Liver (tissue), 9 donors: ENCODE data around the gene GPAT3. TPM values are rescaled to one million over a fixed set of nuclear protein-coding genes. Genes with fewer than 3 reads are reported as not detected.

Experiments used
- DNase-seq: peaks from one replicate; pipeline ENCODE4 v3.0.0-alpha.2; 2017; ENCODE audit warnings: low spot score
- H3K27ac ChIP-seq, 2 donors: one replicate each; pipeline ENCODE4 v1.7.0; 2013; ENCODE audit warnings: inconsistent platforms in 2 of 2, low read length in 2 of 2, control low read depth in 1 of 2, low read depth in 1 of 2, mild to moderate bottlenecking in 1 of 2
- H3K27me3 ChIP-seq, 4 donors: one replicate each; pipeline versions ENCODE4 v1.6.1 to v1.7.0; 2013; ENCODE audit warnings: low read length in 3 of 4, inconsistent platforms in 1 of 4, mild to moderate bottlenecking in 1 of 4, moderate library complexity in 1 of 4; ENCODE audit not compliant: control insufficient read depth in 4 of 4, insufficient read depth in 4 of 4
- H3K36me3 ChIP-seq, 4 donors: one replicate each; pipeline versions ENCODE4 v1.6.1 to v1.7.0; 2013; ENCODE audit warnings: low read length in 3 of 4, mild to moderate bottlenecking in 3 of 4, low read depth in 1 of 4, moderate library complexity in 1 of 4; ENCODE audit not compliant: control insufficient read depth in 4 of 4, insufficient read depth in 3 of 4
- H3K4me1 ChIP-seq, 4 donors: one replicate each; pipeline versions ENCODE4 v1.6.1 to v1.7.0; 2013; ENCODE audit warnings: low read length in 3 of 4, mild to moderate bottlenecking in 3 of 4, moderate library complexity in 1 of 4; ENCODE audit not compliant: control insufficient read depth in 4 of 4, insufficient read depth in 4 of 4
- H3K4me3 ChIP-seq, 3 donors: one replicate each; pipeline versions ENCODE4 v1.6.1 to v1.7.0; 2013; ENCODE audit warnings: low read length in 3 of 3, control low read depth in 1 of 3, low read depth in 1 of 3, mild to moderate bottlenecking in 1 of 3
- H3K9ac ChIP-seq, 2 donors: one replicate each; pipeline ENCODE4 v1.7.0; 2013; ENCODE audit warnings: low read length in 2 of 2, mild to moderate bottlenecking in 2 of 2, moderate library complexity in 2 of 2, control low read depth in 1 of 2, low read depth in 1 of 2
- H3K9me3 ChIP-seq, 4 donors: one replicate each; pipeline versions ENCODE4 v1.6.1 to v1.7.0; 2013; ENCODE audit warnings: low read length in 3 of 4; ENCODE audit not compliant: control insufficient read depth in 4 of 4
- EGR1 ChIP-seq, 2 donors: IDR thresholded peaks; 2 replicates each; pipeline ENCODE4 v1.6.1; 2016 to 2018; ENCODE audit warnings: antibody characterized with exemption in 2 of 2, low read depth in 2 of 2
- FOXA1 ChIP-seq: IDR thresholded peaks from 2 replicates; pipeline ENCODE4 v1.6.1; 2016; ENCODE audit warnings: antibody characterized with exemption
- FOXA2 ChIP-seq: IDR thresholded peaks from 2 replicates; pipeline ENCODE4 v1.6.1; 2016; ENCODE audit warnings: antibody characterized with exemption
- GABPA ChIP-seq, 2 donors: IDR thresholded peaks in 1 of 2; conservative IDR thresholded peaks in 1 of 2; 2 replicates each; pipeline ENCODE4 v1.6.1; 2016; ENCODE audit warnings: antibody characterized with exemption in 2 of 2, mild to moderate bottlenecking in 1 of 2, moderate library complexity in 1 of 2
- HNF4A ChIP-seq, 2 donors: conservative IDR thresholded peaks; 2 replicates each; pipeline ENCODE4 v1.6.1; 2016; ENCODE audit warnings: antibody characterized with exemption in 2 of 2, mild to moderate bottlenecking in 2 of 2
- HNF4G ChIP-seq: IDR thresholded peaks from 2 replicates; pipeline ENCODE4 v1.6.1; 2016; ENCODE audit warnings: antibody characterized with exemption
- JUND ChIP-seq, 2 donors: IDR thresholded peaks; 2 replicates each; pipeline ENCODE4 v1.6.1; 2016; ENCODE audit warnings: antibody characterized with exemption in 2 of 2
- NR2F2 ChIP-seq: IDR thresholded peaks from 2 replicates; pipeline ENCODE4 v1.6.1; 2016; ENCODE audit warnings: antibody characterized with exemption
- RAD21 ChIP-seq, 2 donors: IDR thresholded peaks; 2 replicates each; pipeline ENCODE4 v1.6.1; 2016; ENCODE audit warnings: antibody characterized with exemption in 2 of 2, mild to moderate bottlenecking in 2 of 2
- RXRA ChIP-seq, 2 donors: IDR thresholded peaks; 2 replicates each; pipeline ENCODE4 v1.6.1; 2017 to 2018; ENCODE audit warnings: antibody characterized with exemption in 2 of 2, mild to moderate bottlenecking in 1 of 2
- SP1 ChIP-seq: IDR thresholded peaks from 2 replicates; pipeline ENCODE4 v1.6.1; 2018; ENCODE audit warnings: antibody characterized with exemption, mild to moderate bottlenecking
- TAF1 ChIP-seq: conservative IDR thresholded peaks from 2 replicates; pipeline ENCODE4 v1.6.1; 2016; ENCODE audit warnings: antibody characterized with exemption, mild to moderate bottlenecking
- YY1 ChIP-seq: IDR thresholded peaks from 2 replicates; pipeline ENCODE4 v1.6.1; 2016; ENCODE audit warnings: antibody characterized with exemption, mild to moderate bottlenecking
- WGBS: extraction: QIAGEN DNeasy Blood & Tissue Kit; methylation state at CpG from one replicate; pipeline ENCODE4 v1.1.7; 2013; 5-methylcytosine and 5-hydroxymethylcytosine counted together
- polyA plus RNA-seq, 2 donors: library from polyadenylated mRNA; stranded (reverse) in 1 of 2; unstranded in 1 of 2; fragments of 200-250 nt in 1 of 2; fragments of >200 nt in 1 of 2; fragmentation: Nextera tagmentation in 1 of 2; extraction: Ambion mirVana in 1 of 2; gene quantifications; one replicate each; pipeline versions ENCODE4 v1.2.1 to v1.2.3, GENCODE V29; 2013 to 2015
- total RNA-seq, 2 donors: library from RNA; depleted of rRNA; stranded (reverse); fragments of >200 nt; gene quantifications; one replicate each; pipeline ENCODE4 v1.2.3, GENCODE V29; 2014
- TF ChIP-seq, protein P1 (sequence below): fragments of 150-350 bp; IDR thresholded peaks from 2 replicates; pipeline ENCODE4 v1.5.1; 2017; ENCODE audit warnings: improper control_type of control experiment, low read depth, low read length; ENCODE audit not compliant: missing input control
- TF ChIP-seq, protein P2 (sequence below): IDR thresholded peaks from 2 replicates; pipeline ENCODE4 v1.6.1; 2016; ENCODE audit warnings: antibody characterized with exemption
- TF ChIP-seq, protein P3 (sequence below): IDR thresholded peaks from 2 replicates; pipeline ENCODE4 v1.6.1; 2016; ENCODE audit warnings: antibody characterized with exemption
- TF ChIP-seq, protein P4 (sequence below): IDR thresholded peaks from 2 replicates; pipeline ENCODE4 v1.6.1; 2016; ENCODE audit warnings: antibody characterized with exemption
- TF ChIP-seq, protein P5 (sequence below): IDR thresholded peaks from 2 replicates; pipeline ENCODE4 v1.6.1; 2016; ENCODE audit warnings: antibody characterized with exemption, mild to moderate bottlenecking
- donor health status: healthy.
- donor health status: healthy.
- donor health status: healthy.
- donor health status: healthy.
- donor health status: healthy.

GPAT3 gene
- total and polyA plus RNA-seq, 4 donors = 1.8 to 6.2 (median 4.5) TPM

DNA sequence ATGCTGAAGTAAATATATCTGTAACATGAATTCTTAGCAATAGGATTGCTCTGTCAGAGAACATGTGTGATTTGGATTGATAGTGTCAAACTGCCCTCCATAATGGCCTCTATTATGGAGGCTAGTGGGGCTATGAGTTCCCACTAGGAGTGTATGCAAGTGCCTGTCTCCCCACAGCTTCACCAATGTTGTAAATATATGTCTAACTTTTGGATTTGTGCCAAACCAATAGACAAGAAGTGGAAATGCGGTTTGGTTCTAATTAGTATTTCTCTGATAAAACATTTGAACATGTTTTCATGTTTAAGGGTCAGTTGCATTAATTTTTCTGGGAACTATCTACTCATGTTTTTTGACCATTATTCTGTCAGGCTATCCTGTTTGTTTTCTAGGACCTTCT lies 28.1 kb downstream of the GPAT3 start:
- Histone ChIP-seq H3K9ac (no peak overlapping the region), H3K27me3 (no peaks in the 10 kb centered on the region), H3K36me3 (no peaks in the 10 kb centered on the region), H3K27ac (no peak overlapping the region), H3K4me3 (no peak overlapping the region), H3K9me3 (no peaks in the 10 kb centered on the region), H3K4me1 (peaks cover 0 to 5% (median 2%) of the 10 kb centered on the region in 4 donors)
- TF ChIP-seq, protein P1, sequence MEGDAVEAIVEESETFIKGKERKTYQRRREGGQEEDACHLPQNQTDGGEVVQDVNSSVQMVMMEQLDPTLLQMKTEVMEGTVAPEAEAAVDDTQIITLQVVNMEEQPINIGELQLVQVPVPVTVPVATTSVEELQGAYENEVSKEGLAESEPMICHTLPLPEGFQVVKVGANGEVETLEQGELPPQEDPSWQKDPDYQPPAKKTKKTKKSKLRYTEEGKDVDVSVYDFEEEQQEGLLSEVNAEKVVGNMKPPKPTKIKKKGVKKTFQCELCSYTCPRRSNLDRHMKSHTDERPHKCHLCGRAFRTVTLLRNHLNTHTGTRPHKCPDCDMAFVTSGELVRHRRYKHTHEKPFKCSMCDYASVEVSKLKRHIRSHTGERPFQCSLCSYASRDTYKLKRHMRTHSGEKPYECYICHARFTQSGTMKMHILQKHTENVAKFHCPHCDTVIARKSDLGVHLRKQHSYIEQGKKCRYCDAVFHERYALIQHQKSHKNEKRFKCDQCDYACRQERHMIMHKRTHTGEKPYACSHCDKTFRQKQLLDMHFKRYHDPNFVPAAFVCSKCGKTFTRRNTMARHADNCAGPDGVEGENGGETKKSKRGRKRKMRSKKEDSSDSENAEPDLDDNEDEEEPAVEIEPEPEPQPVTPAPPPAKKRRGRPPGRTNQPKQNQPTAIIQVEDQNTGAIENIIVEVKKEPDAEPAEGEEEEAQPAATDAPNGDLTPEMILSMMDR = no peak
- TF ChIP-seq TAF1 = no peak
- TF ChIP-seq FOXA2 = no peak
- TF ChIP-seq, protein P2, sequence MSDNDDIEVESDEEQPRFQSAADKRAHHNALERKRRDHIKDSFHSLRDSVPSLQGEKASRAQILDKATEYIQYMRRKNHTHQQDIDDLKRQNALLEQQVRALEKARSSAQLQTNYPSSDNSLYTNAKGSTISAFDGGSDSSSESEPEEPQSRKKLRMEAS = no peak
- TF ChIP-seq HNF4A (conservative IDR thresholded peaks at IDR 0.05) = no peak
- TF ChIP-seq HNF4G = no peak
- TF ChIP-seq JUND (IDR thresholded peaks at IDR 0.05) = no peak
- TF ChIP-seq SP1 = no peak
- TF ChIP-seq YY1 = no peak
- TF ChIP-seq GABPA (IDR thresholded peaks at IDR 0.05 in 1 of 2, conservative IDR thresholded peaks at IDR 0.05 in 1 of 2) = no peak
- TF ChIP-seq, protein P3, sequence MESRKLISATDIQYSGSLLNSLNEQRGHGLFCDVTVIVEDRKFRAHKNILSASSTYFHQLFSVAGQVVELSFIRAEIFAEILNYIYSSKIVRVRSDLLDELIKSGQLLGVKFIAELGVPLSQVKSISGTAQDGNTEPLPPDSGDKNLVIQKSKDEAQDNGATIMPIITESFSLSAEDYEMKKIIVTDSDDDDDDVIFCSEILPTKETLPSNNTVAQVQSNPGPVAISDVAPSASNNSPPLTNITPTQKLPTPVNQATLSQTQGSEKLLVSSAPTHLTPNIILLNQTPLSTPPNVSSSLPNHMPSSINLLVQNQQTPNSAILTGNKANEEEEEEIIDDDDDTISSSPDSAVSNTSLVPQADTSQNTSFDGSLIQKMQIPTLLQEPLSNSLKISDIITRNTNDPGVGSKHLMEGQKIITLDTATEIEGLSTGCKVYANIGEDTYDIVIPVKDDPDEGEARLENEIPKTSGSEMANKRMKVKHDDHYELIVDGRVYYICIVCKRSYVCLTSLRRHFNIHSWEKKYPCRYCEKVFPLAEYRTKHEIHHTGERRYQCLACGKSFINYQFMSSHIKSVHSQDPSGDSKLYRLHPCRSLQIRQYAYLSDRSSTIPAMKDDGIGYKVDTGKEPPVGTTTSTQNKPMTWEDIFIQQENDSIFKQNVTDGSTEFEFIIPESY = no peak
- no peak for TF ChIP-seq RAD21 (IDR thresholded peaks at IDR 0.05)
- TF ChIP-seq EGR1 (IDR thresholded peaks at IDR 0.05; ENCODE audit: low read depth in 2 of 2) = no peak
- no peak for TF ChIP-seq FOXA1
- TF ChIP-seq RXRA (IDR thresholded peaks at IDR 0.05) = no peak
- no peak for DNase-seq
- WGBS = 76% methylated on average over 1 of the region's 1 CpG

DNA sequence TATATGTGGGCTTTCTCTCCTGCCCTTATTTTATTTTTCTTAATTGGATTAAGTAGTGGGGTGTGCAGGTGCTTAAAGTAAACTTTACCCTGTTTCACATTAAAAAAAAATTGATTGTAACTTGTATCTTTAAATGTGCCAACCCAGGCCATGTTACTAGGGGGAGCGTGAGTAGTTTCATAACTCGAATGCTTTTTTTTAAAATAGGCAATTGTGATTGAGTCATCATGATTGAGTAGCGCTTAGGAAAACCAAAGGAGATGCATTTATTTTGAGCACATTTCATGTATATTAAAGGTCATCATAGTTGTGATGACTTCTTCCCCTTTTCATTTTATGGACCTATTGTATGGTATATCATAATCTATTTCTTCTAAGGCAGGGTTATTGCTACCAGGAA lies 32.2 kb downstream of the GPAT3 start:
- whole genome bisulfite sequencing = 30% methylated on average over 3 of the region's 3 CpGs
- no peak overlapping the region for H3K4me3 ChIP-seq

More for the DNA sequence above, 32.2 kb downstream of the GPAT3 start:
- Histone ChIP-seq H3K27ac (no peak overlapping the region), H3K9ac (no peak overlapping the region), H3K9me3 (no peaks in the 10 kb centered on the region), H3K27me3 (no peaks in the 10 kb centered on the region), H3K36me3 (no peaks in the 10 kb centered on the region), H3K4me1 (peaks cover 0 to 3% (median under 1%) of the 10 kb centered on the region in 4 donors)
- no peak for DNase-seq
- TF ChIP-seq RXRA (IDR thresholded peaks at IDR 0.05) (no peak), YY1 (no peak), SP1 (no peak), GABPA (IDR thresholded peaks at IDR 0.05 in 1 of 2, conservative IDR thresholded peaks at IDR 0.05 in 1 of 2) (no peak), FOXA2 (no peak), JUND (IDR thresholded peaks at IDR 0.05) (no peak), RAD21 (IDR thresholded peaks at IDR 0.05) (no peak), HNF4G (no peak), NR2F2 (no peak), HNF4A (conservative IDR thresholded peaks at IDR 0.05) (no peak), TAF1 (no peak), FOXA1 (no peak), EGR1 (IDR thresholded peaks at IDR 0.05; ENCODE audit: low read depth in 2 of 2) (no peak)
- TF ChIP-seq, protein P3 = no peak
- TF ChIP-seq, protein P1 = no peak
- TF ChIP-seq, protein P4, sequence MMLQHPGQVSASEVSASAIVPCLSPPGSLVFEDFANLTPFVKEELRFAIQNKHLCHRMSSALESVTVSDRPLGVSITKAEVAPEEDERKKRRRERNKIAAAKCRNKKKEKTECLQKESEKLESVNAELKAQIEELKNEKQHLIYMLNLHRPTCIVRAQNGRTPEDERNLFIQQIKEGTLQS = no peak
- TF ChIP-seq, protein P5, sequence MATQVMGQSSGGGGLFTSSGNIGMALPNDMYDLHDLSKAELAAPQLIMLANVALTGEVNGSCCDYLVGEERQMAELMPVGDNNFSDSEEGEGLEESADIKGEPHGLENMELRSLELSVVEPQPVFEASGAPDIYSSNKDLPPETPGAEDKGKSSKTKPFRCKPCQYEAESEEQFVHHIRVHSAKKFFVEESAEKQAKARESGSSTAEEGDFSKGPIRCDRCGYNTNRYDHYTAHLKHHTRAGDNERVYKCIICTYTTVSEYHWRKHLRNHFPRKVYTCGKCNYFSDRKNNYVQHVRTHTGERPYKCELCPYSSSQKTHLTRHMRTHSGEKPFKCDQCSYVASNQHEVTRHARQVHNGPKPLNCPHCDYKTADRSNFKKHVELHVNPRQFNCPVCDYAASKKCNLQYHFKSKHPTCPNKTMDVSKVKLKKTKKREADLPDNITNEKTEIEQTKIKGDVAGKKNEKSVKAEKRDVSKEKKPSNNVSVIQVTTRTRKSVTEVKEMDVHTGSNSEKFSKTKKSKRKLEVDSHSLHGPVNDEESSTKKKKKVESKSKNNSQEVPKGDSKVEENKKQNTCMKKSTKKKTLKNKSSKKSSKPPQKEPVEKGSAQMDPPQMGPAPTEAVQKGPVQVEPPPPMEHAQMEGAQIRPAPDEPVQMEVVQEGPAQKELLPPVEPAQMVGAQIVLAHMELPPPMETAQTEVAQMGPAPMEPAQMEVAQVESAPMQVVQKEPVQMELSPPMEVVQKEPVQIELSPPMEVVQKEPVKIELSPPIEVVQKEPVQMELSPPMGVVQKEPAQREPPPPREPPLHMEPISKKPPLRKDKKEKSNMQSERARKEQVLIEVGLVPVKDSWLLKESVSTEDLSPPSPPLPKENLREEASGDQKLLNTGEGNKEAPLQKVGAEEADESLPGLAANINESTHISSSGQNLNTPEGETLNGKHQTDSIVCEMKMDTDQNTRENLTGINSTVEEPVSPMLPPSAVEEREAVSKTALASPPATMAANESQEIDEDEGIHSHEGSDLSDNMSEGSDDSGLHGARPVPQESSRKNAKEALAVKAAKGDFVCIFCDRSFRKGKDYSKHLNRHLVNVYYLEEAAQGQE = no peak
- TF ChIP-seq, protein P2 = no peak
